T-helper 1 cell treated with Interleukin-12 subunit alpha and Interleukin-12 subunit beta and Interleukin-4 antibody, amounts not matched to agents 30 ng/mL and 1 ng/mL, for 36 hours (primary cell): ENCODE measurements around the gene IZUMO2. TPM values are rescaled to one million over a fixed set of nuclear protein-coding genes. Genes with fewer than 3 reads are reported as not detected.
"Not testable (repeated sequence)": the region's sequence is repeated elsewhere in the genome, so short reads cannot be mapped to it uniquely, and the experiment has no call there.

Experiments
- intact Hi-C: fragments of 100-400 bp; cut with micrococcal nuclease; formaldehyde crosslinking; loops from one replicate; pipeline ENCODE4 v1.15.1; 2024
- total RNA-seq: library from RNA; stranded (reverse); gene quantifications from 2 replicates; pipeline ENCODE4 v1.2.3, GENCODE V29; 2022

The IZUMO2 gene
- total RNA-seq, 1 donor from 2014 or later = not detected

- intact Hi-C loops = no loop called here
Measured at GRCh38 chr19:50187937-50188336, 24.9 kb upstream of the IZUMO2 start.

- intact Hi-C loops = no loop called here
Measured at GRCh38 chr19:50184196-50184595, 21.1 kb upstream of the IZUMO2 start.

GRCh38 chr19:50181121-50181520 lies 18.0 kb upstream of the IZUMO2 start:
- intact Hi-C loops = no loop called here

GRCh38 chr19:50178859-50179537 lies 15.9 kb upstream of the IZUMO2 start:
- intact Hi-C loops = no loop called here

- intact Hi-C loops = no loop called here
Measured at GRCh38 chr19:50178320-50178719, 15.2 kb upstream of the IZUMO2 start.

GRCh38 chr19:50176775-50177174 lies 13.7 kb upstream of the IZUMO2 start:
- intact Hi-C loops = no loop called here

- intact Hi-C loops = no loop called here
Measured at GRCh38 chr19:50175924-50176323, 12.8 kb upstream of the IZUMO2 start.

GRCh38 chr19:50174100-50174793 lies 11.2 kb upstream of the IZUMO2 start:
- intact Hi-C loops = no loop called here

- intact Hi-C loops = no loop called here
Measured at GRCh38 chr19:50173127-50173526, 10.0 kb upstream of the IZUMO2 start.

- intact Hi-C loops = no loop called here
Measured at GRCh38 chr19:50172726-50173125, 9.6 kb upstream of the IZUMO2 start.

GRCh38 chr19:50171752-50172151 lies 8.7 kb upstream of the IZUMO2 start:
- intact Hi-C loops = no loop called here

GRCh38 chr19:50167314-50167721 lies 4.2 kb upstream of the IZUMO2 start:
- intact Hi-C loops = no loop called here

- intact Hi-C loops = no loop called here
Measured at GRCh38 chr19:50159078-50159477, 4.0 kb downstream of the IZUMO2 start.

GRCh38 chr19:50158577-50158976 lies 4.5 kb downstream of the IZUMO2 start:
- intact Hi-C loops = no loop called here

- intact Hi-C loops = no loop called here
Measured at GRCh38 chr19:50155520-50156109, 7.5 kb downstream of the IZUMO2 start.

- intact Hi-C loops = no loop called here
Measured at GRCh38 chr19:50154529-50154928, 8.6 kb downstream of the IZUMO2 start.

- intact Hi-C loops = no loop called here
Measured at GRCh38 chr19:50152578-50152977, 10.5 kb downstream of the IZUMO2 start.

GRCh38 chr19:50148528-50148927 lies 14.6 kb downstream of the IZUMO2 start:
- intact Hi-C loops = no loop called here

- intact Hi-C loops = no loop called here
Measured at GRCh38 chr19:50147462-50148423, 15.3 kb downstream of the IZUMO2 start.

- intact Hi-C loops = not testable (repeated sequence)
Measured at GRCh38 chr19:50141921-50142320, 21.2 kb downstream of the IZUMO2 start.

- intact Hi-C loops = not testable (repeated sequence)
Measured at GRCh38 chr19:50140118-50140845, 22.8 kb downstream of the IZUMO2 start.
